Body of pancreas (tissue), 4 donors: Measurements from ENCODE around the gene UBL4A.

Experiments used
- CTCF ChIP-seq, 7 experiments: fragments of 450-650 bp in 4 of 7; fragments of 200-600 bp in 3 of 7; sonication (generic) in 3 of 7; IDR thresholded peaks; one replicate each; pipeline ENCODE4 v1.5.1; 2016 to 2019; ENCODE audit warnings: antibody characterized with exemption in 7 of 7
- POLR2A ChIP-seq, 3 donors: fragments of 450-650 bp; IDR thresholded peaks; one replicate each; pipeline ENCODE4 v1.6.1; 2016; ENCODE audit warnings: antibody characterized with exemption in 3 of 3, mild to moderate bottlenecking in 2 of 3

GRCh38 chrX:154509455-154509854, 23.0 kb upstream of the UBL4A start:
- TF ChIP-seq CTCF (IDR thresholded peaks at IDR 0.05) (no peak), POLR2A (IDR thresholded peaks at IDR 0.05) (no peak)
